Activated CD4-positive, alpha-beta T cell treated with anti-CD3 and anti-CD28 coated beads for 1 hour (primary cell): Measurements from ENCODE around the gene MSH3.

Experiments used
- DNase-seq: peaks from one replicate; pipeline ENCODE4 v3.0.0-alpha.2; 2020

The MSH3 gene

DNA sequence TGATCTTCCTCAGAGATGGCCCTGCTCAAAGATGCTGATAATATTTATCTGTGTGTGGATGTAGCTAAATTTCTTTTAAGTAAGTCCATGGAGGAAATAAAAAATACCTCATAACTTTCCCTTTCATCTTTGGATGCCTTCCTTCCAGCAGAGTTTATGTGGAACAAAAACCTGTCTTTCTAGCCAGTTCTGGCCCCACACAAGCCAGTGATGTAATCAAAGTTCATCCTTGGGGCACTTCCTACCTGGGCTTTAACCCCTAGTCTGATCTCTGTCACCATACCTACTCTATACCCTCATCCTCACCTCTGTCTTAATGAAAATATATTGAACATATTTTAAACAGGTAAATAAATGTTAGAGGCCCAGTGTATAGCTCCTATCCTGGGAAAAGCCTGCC is 265.9 kb downstream of the MSH3 start:
- no peak for DNase-seq

GRCh38 chr5:80921026-80921425 is 266.6 kb downstream of the MSH3 start:
- DNase-seq = no peak

- no peak for DNase-seq
Observed at GRCh38 chr5:80925931-80926330, 271.5 kb downstream of the MSH3 start.
